HL-60 (cell line): ENCODE results near the gene DCLK2.

Experiments
- GABPA ChIP-seq: IDR thresholded peaks from 2 replicates; pipeline ENCODE4 v1.6.1; 2012; ENCODE audit warnings: low read depth
- POLR2AphosphoS5 ChIP-seq: IDR thresholded peaks from 2 replicates; pipeline ENCODE4 v1.6.1; 2012; ENCODE audit warnings: low read depth
- SPI1 ChIP-seq: IDR thresholded peaks from 2 replicates; pipeline ENCODE4 v1.6.1; 2012; ENCODE audit warnings: low read depth, mild to moderate bottlenecking, borderline replicate concordance
- TF ChIP-seq, protein P1 (sequence below): IDR thresholded peaks from one replicate; pipeline ENCODE4 v1.5.1; 2011; ENCODE audit warnings: low read length, control low read depth, inconsistent platforms; ENCODE audit not compliant: insufficient read depth
- TF ChIP-seq, protein P2 (sequence below): IDR thresholded peaks from 2 replicates; pipeline ENCODE4 v1.6.1; 2012; ENCODE audit warnings: low read depth; ENCODE audit not compliant: insufficient replicate concordance

DNA sequence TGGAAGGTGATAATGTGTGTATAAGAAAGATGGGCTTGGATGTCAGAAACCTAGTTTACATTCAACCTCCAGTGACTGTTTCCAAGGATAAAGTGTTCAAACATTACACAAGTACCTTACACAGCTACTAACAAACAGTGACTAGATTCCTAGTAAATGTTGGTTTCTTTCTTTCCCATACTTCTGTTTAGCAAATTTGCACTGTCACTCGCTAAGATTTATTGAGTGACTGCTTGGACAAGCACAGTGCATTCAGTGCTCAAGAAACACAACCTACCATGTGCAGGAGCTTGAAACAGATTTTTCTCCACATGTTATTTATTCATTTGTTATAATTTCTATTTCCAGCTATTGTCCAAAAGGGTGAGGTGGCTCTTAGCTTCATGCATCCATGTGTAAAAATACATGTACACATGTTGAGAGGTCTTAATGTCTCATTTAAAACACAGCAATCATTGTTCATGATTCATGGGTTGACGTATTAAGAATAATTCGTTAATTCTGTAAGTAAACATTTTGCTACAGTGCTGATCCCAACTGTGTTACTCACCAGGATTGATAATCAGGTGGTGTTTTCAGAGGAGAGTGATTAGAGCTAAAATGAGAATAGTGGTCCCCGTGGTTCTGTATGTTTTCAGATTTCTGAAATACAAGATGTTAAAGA lies 153.0 kb downstream of the DCLK2 start:
- TF ChIP-seq, protein P1, sequence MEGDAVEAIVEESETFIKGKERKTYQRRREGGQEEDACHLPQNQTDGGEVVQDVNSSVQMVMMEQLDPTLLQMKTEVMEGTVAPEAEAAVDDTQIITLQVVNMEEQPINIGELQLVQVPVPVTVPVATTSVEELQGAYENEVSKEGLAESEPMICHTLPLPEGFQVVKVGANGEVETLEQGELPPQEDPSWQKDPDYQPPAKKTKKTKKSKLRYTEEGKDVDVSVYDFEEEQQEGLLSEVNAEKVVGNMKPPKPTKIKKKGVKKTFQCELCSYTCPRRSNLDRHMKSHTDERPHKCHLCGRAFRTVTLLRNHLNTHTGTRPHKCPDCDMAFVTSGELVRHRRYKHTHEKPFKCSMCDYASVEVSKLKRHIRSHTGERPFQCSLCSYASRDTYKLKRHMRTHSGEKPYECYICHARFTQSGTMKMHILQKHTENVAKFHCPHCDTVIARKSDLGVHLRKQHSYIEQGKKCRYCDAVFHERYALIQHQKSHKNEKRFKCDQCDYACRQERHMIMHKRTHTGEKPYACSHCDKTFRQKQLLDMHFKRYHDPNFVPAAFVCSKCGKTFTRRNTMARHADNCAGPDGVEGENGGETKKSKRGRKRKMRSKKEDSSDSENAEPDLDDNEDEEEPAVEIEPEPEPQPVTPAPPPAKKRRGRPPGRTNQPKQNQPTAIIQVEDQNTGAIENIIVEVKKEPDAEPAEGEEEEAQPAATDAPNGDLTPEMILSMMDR: no peak
- TF ChIP-seq POLR2AphosphoS5 (no peak), SPI1 (no peak), GABPA (no peak)
- TF ChIP-seq, protein P2, sequence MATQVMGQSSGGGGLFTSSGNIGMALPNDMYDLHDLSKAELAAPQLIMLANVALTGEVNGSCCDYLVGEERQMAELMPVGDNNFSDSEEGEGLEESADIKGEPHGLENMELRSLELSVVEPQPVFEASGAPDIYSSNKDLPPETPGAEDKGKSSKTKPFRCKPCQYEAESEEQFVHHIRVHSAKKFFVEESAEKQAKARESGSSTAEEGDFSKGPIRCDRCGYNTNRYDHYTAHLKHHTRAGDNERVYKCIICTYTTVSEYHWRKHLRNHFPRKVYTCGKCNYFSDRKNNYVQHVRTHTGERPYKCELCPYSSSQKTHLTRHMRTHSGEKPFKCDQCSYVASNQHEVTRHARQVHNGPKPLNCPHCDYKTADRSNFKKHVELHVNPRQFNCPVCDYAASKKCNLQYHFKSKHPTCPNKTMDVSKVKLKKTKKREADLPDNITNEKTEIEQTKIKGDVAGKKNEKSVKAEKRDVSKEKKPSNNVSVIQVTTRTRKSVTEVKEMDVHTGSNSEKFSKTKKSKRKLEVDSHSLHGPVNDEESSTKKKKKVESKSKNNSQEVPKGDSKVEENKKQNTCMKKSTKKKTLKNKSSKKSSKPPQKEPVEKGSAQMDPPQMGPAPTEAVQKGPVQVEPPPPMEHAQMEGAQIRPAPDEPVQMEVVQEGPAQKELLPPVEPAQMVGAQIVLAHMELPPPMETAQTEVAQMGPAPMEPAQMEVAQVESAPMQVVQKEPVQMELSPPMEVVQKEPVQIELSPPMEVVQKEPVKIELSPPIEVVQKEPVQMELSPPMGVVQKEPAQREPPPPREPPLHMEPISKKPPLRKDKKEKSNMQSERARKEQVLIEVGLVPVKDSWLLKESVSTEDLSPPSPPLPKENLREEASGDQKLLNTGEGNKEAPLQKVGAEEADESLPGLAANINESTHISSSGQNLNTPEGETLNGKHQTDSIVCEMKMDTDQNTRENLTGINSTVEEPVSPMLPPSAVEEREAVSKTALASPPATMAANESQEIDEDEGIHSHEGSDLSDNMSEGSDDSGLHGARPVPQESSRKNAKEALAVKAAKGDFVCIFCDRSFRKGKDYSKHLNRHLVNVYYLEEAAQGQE: no peak
